DOHH2 (cell line): ENCODE measurements around the gene SNAPC5.

Experiments
- H3F3A ChIP-seq: fragments of 200-600 bp; sonication (generic), shearing (Covaris generic); 2 replicates; pipeline ENCODE4 v1.6.0; 2016; ENCODE audit warnings: antibody characterized with exemption, mild to moderate bottlenecking; ENCODE audit not compliant: control insufficient read depth, insufficient read depth
- H3K27ac ChIP-seq: fragments of 200-600 bp; sonication (generic); 2 replicates; pipeline ENCODE4 v1.5.1; 2014; ENCODE audit warnings: low read depth, mild to moderate bottlenecking, low read length, moderate library complexity
- H3K27me3 ChIP-seq: fragments of 200-600 bp; sonication (generic); 2 replicates; pipeline ENCODE4 v1.6.1; 2014; ENCODE audit warnings: mild to moderate bottlenecking, low read length, mixed read lengths; ENCODE audit not compliant: control insufficient read depth
- H3K36me3 ChIP-seq: fragments of 200-600 bp; sonication (generic); 2 replicates; pipeline ENCODE4 v1.6.1; 2014; ENCODE audit warnings: mild to moderate bottlenecking, low read length, moderate library complexity, mixed read lengths; ENCODE audit not compliant: control insufficient read depth
- H3K4me1 ChIP-seq: fragments of 200-600 bp; sonication (generic); 2 replicates; pipeline ENCODE4 v1.6.1; 2014; ENCODE audit warnings: mild to moderate bottlenecking, low read length, mixed read lengths; ENCODE audit not compliant: control insufficient read depth
- H3K4me2 ChIP-seq: fragments of 200-600 bp; sonication (generic); 2 replicates; pipeline ENCODE4 v1.6.0; 2014; ENCODE audit warnings: mild to moderate bottlenecking, low read length, moderate library complexity
- H3K4me3 ChIP-seq: fragments of 200-600 bp; sonication (generic); 2 replicates; pipeline ENCODE4 v1.5.1; 2014; ENCODE audit warnings: mild to moderate bottlenecking, low read length, mixed read lengths
- H3K79me2 ChIP-seq: fragments of 200-600 bp; sonication (generic); 2 replicates; pipeline ENCODE4 v1.6.1; 2014; ENCODE audit warnings: mild to moderate bottlenecking, low read length, mixed read lengths; ENCODE audit not compliant: control insufficient read depth
- H3K9me2 ChIP-seq: fragments of 200-600 bp; sonication (generic); replicated peaks from 2 replicates; pipeline ENCODE4 v1.6.1; 2014; ENCODE audit warnings: mild to moderate bottlenecking, low read length, mixed read lengths; ENCODE audit not compliant: control insufficient read depth
- H3K9me3 ChIP-seq: fragments of 200-600 bp; sonication (generic); 2 replicates; pipeline ENCODE4 v1.6.1; 2014; ENCODE audit warnings: antibody characterized with exemption, low read length, mixed read lengths; ENCODE audit not compliant: control insufficient read depth, insufficient read depth
- H4K20me1 ChIP-seq: fragments of 200-600 bp; sonication (generic); 2 replicates; pipeline ENCODE4 v1.6.0; 2014; ENCODE audit warnings: low read depth, mild to moderate bottlenecking, antibody characterized with exemption, low read length, moderate library complexity; ENCODE audit not compliant: control insufficient read depth, insufficient read depth
- CTCF ChIP-seq: fragments of 200-600 bp; sonication (generic); IDR thresholded peaks from one replicate; pipeline ENCODE4 v1.5.1; 2014; ENCODE audit warnings: antibody characterized with exemption, mild to moderate bottlenecking, low read depth, low read length; ENCODE audit not compliant: poor library complexity, severe bottlenecking
- EZH2phosphoT487 ChIP-seq: fragments of 200-600 bp; sonication (generic); IDR thresholded peaks from 2 replicates; pipeline ENCODE4 v1.6.1; 2017; ENCODE audit warnings: borderline replicate concordance, mild to moderate bottlenecking, antibody characterized with exemption, low read length, moderate library complexity, mixed read lengths

SNAPC5 gene

GRCh38 chr15:66452420-66452819 lies 45.1 kb downstream of the SNAPC5 start:
- Histone ChIP-seq H3K4me3 (no peak overlapping the region), H4K20me1 (no peaks in the 10 kb centered on the region), H3K36me3 (peaks cover 41% of the 10 kb centered on the region), H3K9me2 (no peaks in the 10 kb centered on the region), H3K27ac (no peak overlapping the region), H3K79me2 (peaks cover 14% of the 10 kb centered on the region), H3K9me3 (no peaks in the 10 kb centered on the region), H3K4me1 (peaks cover 37% of the 10 kb centered on the region), H3F3A (peaks cover 9% of the 10 kb centered on the region), H3K27me3 (no peaks in the 10 kb centered on the region), H3K4me2 (no peak overlapping the region)
- TF ChIP-seq EZH2phosphoT487 (no peak), CTCF (no peak)
